ENCODE data around the gene CDAN1.

- no peak for TF ChIP-seq CTCF (IDR thresholded peaks at IDR 0.05; ENCODE audit: poor library complexity, severe bottlenecking)
- TF ChIP-seq POLR2AphosphoS5 (IDR thresholded peaks at IDR 0.05): no peak
Observed at GRCh38 chr15:42749266-42749665, 12.3 kb upstream of the CDAN1 start.

All from neural cell (in vitro differentiated cells).